Measurements from ENCODE around the gene OR52B6. TPM values are rescaled to one million over a fixed set of nuclear protein-coding genes. Genes with fewer than 3 reads are reported as not detected.

OR52B6 gene
- total and polyA plus RNA-seq, 7 donors: not detected

GRCh38 chr11:5620651-5621521 lies 40.2 kb downstream of the OR52B6 start:
- H3K27ac ChIP-seq: no peak overlapping the region
- no peak for ATAC-seq
- no peak for TF ChIP-seq CTCF (IDR thresholded peaks at IDR 0.05)

GRCh38 chr11:5621580-5621979 lies 40.9 kb downstream of the OR52B6 start:
- Histone ChIP-seq H3K27me3 (ENCODE audit: insufficient read depth in 3 of 3, low read length in 2 of 3) (no peaks in the 10 kb centered on the region), H3K4me3 (no peak overlapping the region), H3K36me3 (ENCODE audit: insufficient read depth in 1 of 2, low read depth in 1 of 2) (no peaks in the 10 kb centered on the region), H3K9me3 (no peaks in the 10 kb centered on the region), H3K4me1 (no peaks in the 10 kb centered on the region), H3K27ac (no peak overlapping the region)
- intact Hi-C loops (cut with DNase I): no loop called here
- no peak for TF ChIP-seq CTCF (IDR thresholded peaks at IDR 0.05)
- DNase-seq (no peak), ATAC-seq (no peak)

More at GRCh38 chr11:5620651-5621521, 40.2 kb downstream of the OR52B6 start:
- intact Hi-C loops (cut with DNase I): no loop called here
- Histone ChIP-seq H3K27me3 (ENCODE audit: insufficient read depth in 3 of 3, low read length in 2 of 3) (no peaks in the 10 kb centered on the region), H3K9me3 (no peaks in the 10 kb centered on the region), H3K4me1 (no peaks in the 10 kb centered on the region), H3K36me3 (ENCODE audit: insufficient read depth in 1 of 2, low read depth in 1 of 2) (no peaks in the 10 kb centered on the region), H3K4me3 (no peak overlapping the region)
- 56 to 75% (median 59%) methylated on average over 3 of the region's 3 CpGs for WGBS, 3 donors
- no peak for DNase-seq

GRCh38 chr11:5622802-5623201 lies 42.1 kb downstream of the OR52B6 start:
- no peak for ATAC-seq
- no peak for TF ChIP-seq CTCF (IDR thresholded peaks at IDR 0.05)
- H3K4me3 ChIP-seq: no peak overlapping the region
- DNase-seq: no peak
- no peaks in the 10 kb centered on the region for H3K27me3 ChIP-seq (ENCODE audit: insufficient read depth in 3 of 3, low read length in 2 of 3)
- intact Hi-C loops (cut with DNase I): no loop called here
- H3K27ac ChIP-seq: no peak overlapping the region
- H3K36me3 ChIP-seq (ENCODE audit: insufficient read depth in 1 of 2, low read depth in 1 of 2): no peaks in the 10 kb centered on the region
- H3K9me3 ChIP-seq: no peaks in the 10 kb centered on the region
- H3K4me1 ChIP-seq: no peaks in the 10 kb centered on the region
- WGBS, 3 donors: 96 to 99% (median 97%) methylated on average over 3 of the region's 3 CpGs

- 17 to 30% (median 21%) methylated on average over 7 of the region's 7 CpGs for WGBS, 3 donors
- intact Hi-C loops (cut with DNase I): loop anchor here in 1 of 2 donors (5.0 kb wide), 1 partner anchor 68 kb away; no protein-coding TSS in a partner anchor
- ATAC-seq (peak; percentile 40 to 77 (median 55)), DNase-seq (no peak)
- Histone ChIP-seq H3K4me3 (peak within 1 kb of the TSS; percentile 66), H3K36me3 (ENCODE audit: insufficient read depth in 1 of 2, low read depth in 1 of 2) (no peaks in the 10 kb centered on the region), H3K27me3 (ENCODE audit: insufficient read depth in 3 of 3, low read length in 2 of 3) (no peaks in the 10 kb centered on the region), H3K27ac (peak within 1 kb of the TSS; percentile 46), H3K9me3 (no peaks in the 10 kb centered on the region), H3K4me1 (no peaks in the 10 kb centered on the region)
- TF ChIP-seq CTCF (IDR thresholded peaks at IDR 0.05): no peak
These were observed 44.0 kb downstream of the OR52B6 start, which contains the start of gene TRIM34 for GRCh38 chr11:5624489-5625279. Gene TRIM34, plus strand, starts transcription at chr11:5625001. Its CDS starts 7,331 bp downstream, at chr11:5632332.
